OCI-LY7 (cell line): ENCODE results near the gene MYLIP. TPM values are rescaled to one million over a fixed set of nuclear protein-coding genes. Genes with fewer than 3 reads are reported as not detected.

Experiments used
- BruUV-seq: library from RNA; stranded (reverse); fragments of 400-500 nt; replicated peaks from 2 replicates; lab custom pipeline; 2021; lab: Mats Ljungman, UMichigan
- CTCF ChIA-PET: fragments of 300-600 bp; sonication (Branson Sonifier 250); formaldehyde crosslinking; loops from one replicate; lab custom pipeline; 2022; ENCODE audit warnings: antibody characterized with exemption; ENCODE audit not compliant: unreplicated experiment; lab: Charles Lee
- POLR2A ChIA-PET: fragments of 300-600 bp; sonication (Branson Sonifier 250); formaldehyde crosslinking; loops from one replicate; lab custom pipeline; 2022; ENCODE audit warnings: antibody characterized with exemption; lab: Charles Lee
- DNase-seq: peaks from one replicate; pipeline ENCODE4 v3.0.0-alpha.2; 2015; ENCODE audit warnings: low spot score
- H2AFZ ChIP-seq: fragments of 200-600 bp; sonication (generic), shearing (Covaris generic); 2 replicates; pipeline ENCODE4 v1.6.1; 2014; ENCODE audit warnings: mild to moderate bottlenecking, antibody characterized with exemption, low read length, moderate library complexity
- H3K27ac ChIP-seq: fragments of 200-600 bp; sonication (generic); 2 replicates; pipeline ENCODE4 v1.5.1; 2014; ENCODE audit warnings: mixed run types, low read depth, mild to moderate bottlenecking, moderate library complexity, low read length, inconsistent platforms; ENCODE audit not compliant: poor library complexity, severe bottlenecking
- H3K36me3 ChIP-seq: fragments of 200-600 bp; sonication (generic); 2 replicates; pipeline ENCODE4 v1.6.1; 2014; ENCODE audit warnings: mild to moderate bottlenecking, antibody characterized with exemption, low read length, moderate library complexity, mixed read lengths; ENCODE audit not compliant: insufficient read depth
- H3K4me1 ChIP-seq: fragments of 200-600 bp; sonication (generic); 2 replicates; pipeline ENCODE4 v1.5.1; 2014; ENCODE audit warnings: mild to moderate bottlenecking, low read length; ENCODE audit not compliant: insufficient read depth, poor library complexity, severe bottlenecking
- H3K4me2 ChIP-seq: fragments of 200-600 bp; sonication (generic); 2 replicates; pipeline ENCODE4 v1.6.1; 2014; ENCODE audit warnings: mild to moderate bottlenecking, low read length
- H3K4me3 ChIP-seq: fragments of 200-600 bp; sonication (generic); 2 replicates; pipeline ENCODE4 v1.5.1; 2014; ENCODE audit warnings: mild to moderate bottlenecking, low read depth, low read length; ENCODE audit not compliant: poor library complexity, severe bottlenecking
- H3K79me2 ChIP-seq: fragments of 200-600 bp; sonication (generic); 2 replicates; pipeline ENCODE4 v1.6.1; 2016; ENCODE audit warnings: low read depth, mild to moderate bottlenecking, low read length, moderate library complexity, mixed read lengths; ENCODE audit not compliant: insufficient read depth
- H3K9me2 ChIP-seq: fragments of 200-600 bp; sonication (generic); 2 replicates; pipeline ENCODE4 v1.6.1; 2016; ENCODE audit warnings: mild to moderate bottlenecking, low read length, mixed read lengths; ENCODE audit not compliant: insufficient read depth
- H3K9me3 ChIP-seq: fragments of 200-600 bp; sonication (generic); 2 replicates; pipeline ENCODE4 v1.6.1; 2014; ENCODE audit warnings: mild to moderate bottlenecking, mixed run types, low read length, mixed read lengths
- H4K20me1 ChIP-seq: fragments of 200-600 bp; sonication (generic); 2 replicates; pipeline ENCODE4 v1.6.1; 2014; ENCODE audit warnings: mild to moderate bottlenecking, antibody characterized with exemption, low read length, moderate library complexity, mixed read lengths; ENCODE audit not compliant: insufficient read depth
- CTCF ChIP-seq: fragments of 200-600 bp; sonication (generic); conservative IDR thresholded peaks from 2 replicates; pipeline ENCODE4 v1.5.1; 2014; ENCODE audit warnings: mild to moderate bottlenecking, antibody characterized with exemption, low read length, moderate library complexity, mixed read lengths
- EZH2phosphoT487 ChIP-seq: fragments of 200-600 bp; sonication (generic); IDR thresholded peaks from 2 replicates; pipeline ENCODE4 v1.6.1; 2018; ENCODE audit warnings: low read depth, borderline replicate concordance, mild to moderate bottlenecking, mixed run types, antibody characterized with exemption, low read length, moderate library complexity, mixed read lengths
- intact Hi-C: fragments of 100-400 bp; cut with micrococcal nuclease; formaldehyde crosslinking; loops from one replicate; pipeline ENCODE4 v1.10.0; 2022; ENCODE audit not compliant: unreplicated experiment
- total RNA-seq, 2 experiments: library from RNA; depleted of rRNA in 1 of 2; stranded (reverse); fragments of >200 nt in 1 of 2; shearing (Covaris generic) in 1 of 2; gene quantifications; 2 replicates each; pipeline ENCODE4 v1.2.3, GENCODE V29; 2014 to 2022

MYLIP gene
- total RNA-seq, 2 experiments from 2014 or later: 8.5 to 15.3 TPM

GRCh38 chr6:16141514-16141913, 12.6 kb downstream of the MYLIP start:
- DNase-seq: no peak
- Histone ChIP-seq H3K4me3 (no peak overlapping the region), H3K27ac (no peak overlapping the region), H3K36me3 (peaks cover 70% of the 10 kb centered on the region), H3K9me3 (no peaks in the 10 kb centered on the region), H3K79me2 (peaks cover 43% of the 10 kb centered on the region; the same call in 1 of the 2 replicates), H3K4me2 (no peak overlapping the region), H4K20me1 (peaks cover 22% of the 10 kb centered on the region), H3K9me2 (no peaks in the 10 kb centered on the region), H2AFZ (no peak overlapping the region), H3K4me1 (peaks cover 10% of the 10 kb centered on the region)
- TF ChIP-seq EZH2phosphoT487: no peak
- no peak for TF ChIP-seq CTCF
- intact Hi-C loops: no loop called here
- no TSS peak for BruUV-seq
- CTCF ChIA-PET: no interaction called here
- POLR2A ChIA-PET: no interaction called here

DNA sequence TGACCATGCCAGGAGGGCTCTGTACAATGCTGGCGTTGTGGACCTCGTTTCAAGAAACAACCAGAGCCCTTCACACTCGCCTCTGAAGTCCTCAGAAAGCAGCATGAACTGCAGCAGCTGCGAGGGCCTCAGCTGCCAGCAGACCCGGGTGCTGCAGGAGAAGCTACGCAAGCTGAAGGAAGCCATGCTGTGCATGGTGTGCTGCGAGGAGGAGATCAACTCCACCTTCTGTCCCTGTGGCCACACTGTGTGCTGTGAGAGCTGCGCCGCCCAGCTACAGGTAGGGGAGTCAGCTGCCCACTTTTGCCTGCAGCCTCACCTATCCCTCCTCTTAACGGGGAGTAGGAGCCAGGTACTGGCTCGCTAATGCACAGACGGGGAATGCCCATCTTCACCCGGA, 16.2 kb downstream of the MYLIP start:
- no peaks in the 10 kb centered on the region for H3K9me3 ChIP-seq
- peaks cover 4% of the 10 kb centered on the region; the same call in 1 of the 2 replicates for H4K20me1 ChIP-seq
- no peak for TF ChIP-seq EZH2phosphoT487
- no peak for TF ChIP-seq CTCF
- POLR2A ChIA-PET: no interaction called here
- no peaks in the 10 kb centered on the region for H3K4me1 ChIP-seq
- peaks cover 10% of the 10 kb centered on the region; the same call in 1 of the 2 replicates for H3K79me2 ChIP-seq
- no peak overlapping the region for H3K27ac ChIP-seq
- H3K4me2 ChIP-seq: no peak overlapping the region
- H3K9me2 ChIP-seq: no peaks in the 10 kb centered on the region
- H3K36me3 ChIP-seq: peaks cover 97% of the 10 kb centered on the region
- BruUV-seq: no TSS peak
- no peak overlapping the region for H3K4me3 ChIP-seq
- no peak overlapping the region for H2AFZ ChIP-seq
- intact Hi-C loops: no loop called here
- DNase-seq: no peak
- CTCF ChIA-PET: no interaction called here

DNA sequence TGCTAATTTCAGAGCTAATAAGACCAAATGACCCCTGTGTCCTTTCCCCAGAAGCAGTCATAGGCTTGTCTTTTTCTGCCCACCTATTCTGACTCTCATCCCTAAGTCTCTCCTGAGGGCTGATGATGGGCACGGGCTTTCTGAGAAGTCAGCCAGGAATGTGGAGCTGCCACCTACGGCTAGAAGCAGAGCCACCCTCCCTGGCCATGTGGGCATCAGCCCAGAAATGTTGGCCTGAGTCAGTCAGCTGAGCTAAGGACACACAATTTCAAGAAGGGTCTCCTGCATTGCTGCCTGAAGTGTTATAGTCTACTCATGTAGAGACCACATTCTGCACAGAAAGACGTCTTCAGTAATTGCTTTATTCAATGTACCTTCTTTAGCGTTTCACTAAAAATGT, 17.1 kb downstream of the MYLIP start:
- Histone ChIP-seq H3K79me2 (peaks cover 5% of the 10 kb centered on the region; the same call in 1 of the 2 replicates), H2AFZ (no peak overlapping the region), H3K36me3 (peaks cover 99% of the 10 kb centered on the region), H4K20me1 (peaks cover 4% of the 10 kb centered on the region; the same call in 1 of the 2 replicates), H3K4me2 (no peak overlapping the region), H3K9me2 (no peaks in the 10 kb centered on the region), H3K4me3 (no peak overlapping the region), H3K27ac (no peak overlapping the region), H3K4me1 (no peaks in the 10 kb centered on the region), H3K9me3 (no peaks in the 10 kb centered on the region)
- ChIA-PET POLR2A (no interaction called here), CTCF (no interaction called here)
- intact Hi-C loops: no loop called here
- no TSS peak for BruUV-seq
- no peak for DNase-seq
- TF ChIP-seq EZH2phosphoT487 (no peak), CTCF (no peak)
